A549 treated with CpdA at 1 μM for 4 hours (cell line): ENCODE measurements around the gene MERTK. TPM values are rescaled to one million over a fixed set of nuclear protein-coding genes. Genes with fewer than 3 reads are reported as not detected.

Experiments used
- total RNA-seq: library from RNA; stranded (reverse); fragments of 200-300 nt; extraction: Qiagen RNA extraction; gene quantifications from 5 replicates; pipeline ENCODE4 v1.2.3, GENCODE V29; 2022; ENCODE audit warnings: low read depth

Gene MERTK
- total RNA-seq, result 1.7 to 2.1 TPM (median 1.8 TPM) in 5 replicates

DNA sequence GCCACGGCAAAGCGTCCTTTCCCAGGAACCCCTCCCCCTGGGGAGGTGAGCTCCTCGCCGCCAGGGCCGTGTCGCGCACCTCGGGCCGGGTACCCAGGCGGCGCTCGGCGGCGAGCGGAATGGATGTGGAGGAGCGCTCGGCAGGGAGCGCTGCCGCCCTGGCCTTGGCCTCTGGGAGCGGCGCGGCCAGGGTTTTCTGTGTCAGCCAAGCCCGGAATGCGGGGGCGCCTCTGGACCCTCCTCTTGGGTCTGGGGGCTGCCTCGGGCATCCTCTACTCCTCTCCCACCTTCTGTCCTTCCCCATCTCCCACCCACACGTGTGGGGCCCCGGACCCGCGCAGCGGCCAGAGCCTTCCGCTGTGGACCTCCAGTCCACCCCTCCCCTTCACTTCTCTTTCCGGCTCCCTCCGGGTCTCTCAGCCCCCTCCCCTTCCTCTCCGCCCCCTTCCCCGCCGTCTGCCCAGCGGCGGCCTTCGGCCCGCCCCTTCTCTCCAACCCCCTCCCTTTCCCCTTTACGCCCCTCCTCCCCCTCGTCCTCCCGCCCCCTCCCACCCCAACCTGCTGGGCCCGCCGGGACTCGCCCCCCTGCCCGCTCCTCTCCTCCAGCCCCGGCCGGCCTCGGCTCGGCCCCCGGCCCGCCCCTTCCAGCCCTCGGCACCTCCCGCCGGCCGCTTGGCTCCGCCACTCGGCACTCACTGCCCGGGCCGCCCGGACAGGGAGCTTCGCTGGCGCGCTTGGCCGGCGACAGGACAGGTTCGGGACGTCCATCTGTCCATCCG, at the start of gene MERTK:
Gene MERTK, plus strand, starts transcription at position 684 of the 779 bp plus-strand sequence. CDS start 129 bp downstream, outside the sequence.

DNA sequence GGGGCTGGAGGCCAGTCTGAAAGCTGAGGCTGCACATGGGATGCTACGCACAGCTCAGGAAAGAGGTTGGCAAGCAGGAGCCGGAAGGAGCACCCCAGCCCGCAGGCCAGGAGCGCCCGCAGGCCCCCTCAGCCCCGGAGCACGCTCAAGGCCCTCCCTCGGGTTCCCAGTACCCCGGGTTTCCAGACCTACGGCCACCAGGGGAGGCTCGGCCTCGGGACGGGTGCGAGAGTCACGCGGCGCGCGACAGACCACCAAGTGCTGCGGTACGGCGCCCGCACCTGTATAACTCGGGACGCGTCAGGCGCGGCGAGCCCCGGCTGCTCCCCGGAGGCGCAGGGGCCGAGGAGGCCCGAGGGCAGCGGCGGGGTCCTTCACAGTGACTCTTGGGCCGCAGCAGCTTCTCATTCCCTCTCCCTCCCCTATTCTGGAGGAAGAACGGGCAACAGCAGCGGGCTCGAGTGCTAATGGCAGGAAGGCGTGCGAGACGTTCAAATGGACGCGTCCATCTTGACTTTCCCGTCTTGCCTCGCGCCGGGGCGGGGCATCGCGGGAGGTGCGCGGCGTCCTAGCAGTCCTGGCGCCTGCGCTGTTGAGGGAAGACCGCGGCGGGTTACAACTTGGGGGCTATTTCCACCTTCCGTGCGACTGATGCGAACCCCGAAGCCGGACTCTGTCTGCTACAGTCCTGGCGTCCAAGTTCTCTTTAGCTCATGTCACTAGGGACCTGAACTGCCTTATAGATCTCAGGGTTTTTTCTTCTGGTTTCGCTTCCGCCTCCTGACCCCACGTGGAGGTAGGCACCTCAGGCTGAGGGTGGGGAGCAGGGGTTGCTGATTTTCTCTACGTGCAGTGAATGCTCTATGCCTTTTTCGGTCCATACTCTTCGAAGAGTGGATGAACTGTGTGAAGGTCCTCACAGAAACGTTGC, 14.5 kb upstream of the MERTK start, which contains the start of gene ANAPC1:
Gene ANAPC1, minus strand, starts transcription at position 533 of the 931 bp plus-strand sequence. CDS start 3,368 bp downstream, outside the sequence.

DNA sequence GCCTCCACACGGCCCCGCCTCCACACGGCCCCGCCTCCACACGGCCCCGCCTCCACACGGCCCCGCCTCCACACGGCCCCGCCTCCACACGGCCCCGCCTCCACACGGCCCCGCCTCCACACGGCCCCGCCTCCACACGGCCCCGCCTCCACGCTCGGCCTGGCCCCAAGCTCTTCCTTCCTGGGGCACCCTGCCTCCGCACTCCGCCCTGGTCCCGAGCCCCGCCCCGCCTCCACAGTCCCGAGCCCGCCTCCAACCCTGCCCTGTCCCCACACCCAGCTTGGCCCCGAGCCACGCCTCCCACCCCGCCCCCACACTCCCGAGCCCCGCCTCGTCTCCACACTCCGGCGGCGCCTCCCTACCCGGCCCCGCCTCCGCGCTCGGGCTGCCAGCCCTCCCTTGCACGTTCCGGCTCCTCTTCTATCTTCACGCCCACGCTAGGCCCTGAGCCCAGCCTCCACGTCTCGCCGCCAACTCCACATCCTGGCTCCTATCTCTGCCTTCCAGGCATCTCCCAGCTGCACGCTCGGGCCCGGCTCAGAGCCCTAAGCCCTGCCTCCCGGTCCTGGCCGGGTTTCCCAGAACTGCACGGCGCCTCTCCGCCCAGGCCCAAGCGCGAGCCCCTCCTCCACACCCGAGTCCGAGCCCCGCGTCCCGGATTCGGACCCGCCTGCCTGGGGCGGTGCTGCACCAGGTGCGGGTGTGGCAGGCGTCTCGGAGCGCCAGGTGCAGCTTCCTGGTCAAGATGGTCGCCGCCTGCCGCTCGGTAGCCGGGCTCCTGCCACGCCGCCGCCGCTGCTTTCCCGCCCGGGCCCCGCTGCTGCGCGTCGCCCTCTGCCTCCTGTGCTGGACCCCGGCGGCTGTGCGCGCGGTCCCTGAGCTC, 156.7 kb downstream of the MERTK start, which contains the start of gene TMEM87B:
Gene TMEM87B, plus strand, starts transcription at position 423 of the 883 bp plus-strand sequence. Its CDS starts 323 bp downstream, at position 746.

Other genes starting within 250 kb of the MERTK start
- gene ANAPC1, start 14.4 kb upstream of the MERTK start, total RNA-seq, result 22.3 to 41.2 TPM (median 30.1 TPM) in 5 replicates
- 14.5 to 19.3 TPM (median 18.3 TPM) in 5 replicates for gene TMEM87B, start 156.7 kb downstream of the MERTK start, total RNA-seq
- gene FBLN7, start 239.8 kb downstream of the MERTK start, total RNA-seq, result 0.42 to 0.51 TPM (median 0.45 TPM) in 5 replicates